Measurements from ENCODE around the gene CPN1. TPM values are rescaled to one million over a fixed set of nuclear protein-coding genes. Genes with fewer than 3 reads are reported as not detected.

CPN1 gene
- total RNA-seq, 1 experiment from 2014 or later, result 0.12 TPM

- TF ChIP-seq ZBTB33 (IDR thresholded peaks at IDR 0.05; ENCODE audit: extremely low read depth, insufficient replicate concordance, low read length) (no peak), SRF (IDR thresholded peaks at IDR 0.05; ENCODE audit: low read depth) (no peak), EZH2phosphoT487 (IDR thresholded peaks at IDR 0.05; ENCODE audit: borderline replicate concordance) (no peak), CEBPB (IDR thresholded peaks at IDR 0.05; ENCODE audit: low read depth) (no peak), ATF3 (IDR thresholded peaks at IDR 0.05) (no peak)
Observed at GRCh38 chr10:100024748-100025147, 56.9 kb downstream of the CPN1 start (continued).

- POLR2A ChIA-PET, result interaction anchor here (1.3 to 2.0 kb wide), 2 partner anchors 16 to 22 kb away, joined by 4 to 5 read pairs; no protein-coding TSS in a partner anchor
Observed at GRCh38 chr10:100022403-100022802, 59.3 kb downstream of the CPN1 start.

More at GRCh38 chr10:100022403-100022802, 59.3 kb downstream of the CPN1 start:
- Histone ChIP-seq H3K4me3 (replicated peaks in 1 of 2; ENCODE audit: low read depth in 1 of 2, low read length in 2 of 2) (no peak overlapping the region), H3K9me3 (ENCODE audit: control insufficient read depth in 1 of 2, insufficient read depth in 1 of 2, low read depth in 1 of 2, low read length in 2 of 2) (peaks cover 0 to 1% of the 10 kb centered on the region in 2 experiments; a peak in 1 of 4 replicates), H3K27ac (ENCODE audit: low read depth, low read length) (no peak overlapping the region), H3K9me2 (ENCODE audit: insufficient read depth) (no peaks in the 10 kb centered on the region), H3K9ac (ENCODE audit: low read length) (no peak overlapping the region), H3K27me3 (ENCODE audit: insufficient read depth, low read length) (no peaks in the 10 kb centered on the region), H4K20me1 (ENCODE audit: insufficient read depth) (no peaks in the 10 kb centered on the region), H3K4me2 (ENCODE audit: low read length) (peak overlapping the region; percentile 36), H3K36me3 (ENCODE audit: control insufficient read depth in 1 of 2, insufficient read depth in 2 of 2, low read length in 2 of 2) (no peaks in the 10 kb centered on the region), H2AFZ (ENCODE audit: low read depth, low read length, poor library complexity, severe bottlenecking) (peak overlapping the region; percentile 91), H3K79me2 (ENCODE audit: insufficient read depth, low read length) (no peaks in the 10 kb centered on the region), H3K4me1 (ENCODE audit: control insufficient read depth in 1 of 2, insufficient read depth in 2 of 2, low read length in 2 of 2) (peaks cover 13 to 31% of the 10 kb centered on the region in 2 experiments)
- intact Hi-C loops (cut with micrococcal nuclease), result no loop called here
- ChIA-PET CTCF (interaction anchor here (1.2 to 3.4 kb wide), 3 partner anchors 14 to 23 kb away, joined by 3 to 26 read pairs (median 17); partner anchors contain the start of gene DNMBP), RAD21 (ENCODE audit: low non-redundant PET in 1 of 2, low total read pairs in 2 of 2, uncharacterized antibody in 2 of 2, unreplicated experiment in 2 of 2) (no interaction called here)
- DNase-seq (ENCODE audit: low read depth, low spot score), result no peak
- ATAC-seq, result no peak
- TF ChIP-seq ZNF274 (IDR thresholded peaks at IDR 0.05; ENCODE audit: low read depth, low read length) (no peak), SRF (IDR thresholded peaks at IDR 0.05; ENCODE audit: low read depth) (no peak), ELF1 (IDR thresholded peaks at IDR 0.05; ENCODE audit: borderline replicate concordance, low read depth) (no peak), EGR1 (IDR thresholded peaks at IDR 0.05; ENCODE audit: low read depth) (no peak), EZH2phosphoT487 (IDR thresholded peaks at IDR 0.05; ENCODE audit: borderline replicate concordance) (no peak), CBX3 (IDR thresholded peaks at IDR 0.05; ENCODE audit: low read depth) (no peak), POLR2A (IDR thresholded peaks at IDR 0.05; ENCODE audit: borderline replicate concordance, extremely low read depth, insufficient read depth, insufficient read length) (no peak), ZFX (IDR thresholded peaks at IDR 0.05) (no peak), SIN3A (IDR thresholded peaks at IDR 0.05; ENCODE audit: low read depth) (no peak), ATF3 (IDR thresholded peaks at IDR 0.05) (no peak), MAX (IDR thresholded peaks at IDR 0.05) (no peak), YY1 (IDR thresholded peaks at IDR 0.05; ENCODE audit: extremely low read depth, insufficient replicate concordance, low read depth, low read length) (no peak), ZBTB33 (IDR thresholded peaks at IDR 0.05; ENCODE audit: extremely low read depth, insufficient replicate concordance, low read length) (no peak), FOSL1 (IDR thresholded peaks at IDR 0.05; ENCODE audit: low read depth) (no peak)
- no TSS peak for BruUV-seq (replicated peaks)
